B cell (primary cell): ENCODE data around the gene RPRM. TPM values are rescaled to one million over a fixed set of nuclear protein-coding genes. Genes with fewer than 3 reads are reported as not detected.

Source experiments
- ATAC-seq: fragments of 200-7000 bp; cut with Tn5 transposase; one replicate; pipeline ENCODE4 v1.10.0; 2021; ENCODE audit warnings: low read depth, mild to moderate bottlenecking, moderate number of reproducible peaks, moderate library complexity
- CTCF ChIA-PET: fragments of 350-600 bp; sonication (Branson Sonifier 250); formaldehyde crosslinking; loops from one replicate; lab custom pipeline; 2021; ENCODE audit warnings: antibody characterized with exemption, inconsistent platforms; lab: Charles Lee
- POLR2A ChIA-PET: fragments of 350-600 bp; sonication (Branson Sonifier 250); formaldehyde crosslinking; loops from one replicate; lab custom pipeline; 2021; ENCODE audit warnings: antibody characterized with exemption; lab: Charles Lee
- DNase-seq: peaks from one replicate; pipeline ENCODE4 v3.0.0; 2013
- H2AFZ ChIP-seq: 2 replicates; pipeline ENCODE4 v1.6.1; 2012; ENCODE audit warnings: mild to moderate bottlenecking, low read depth, low read length; ENCODE audit not compliant: insufficient read depth, poor library complexity, severe bottlenecking
- H3K27ac ChIP-seq, 2 donors: 1 replicate in 1 of 2; 2 replicates in 1 of 2; pipeline ENCODE4 v1.5.1; 2012 to 2013; ENCODE audit warnings: low read length in 2 of 2, mild to moderate bottlenecking in 2 of 2, moderate library complexity in 1 of 2
- H3K27me3 ChIP-seq, 4 experiments: fragments of 200-600 bp in 1 of 4; sonication (generic) in 1 of 4; replicated peaks in 1 of 4; 1 replicate in 2 of 4; 2 replicates in 2 of 4; pipeline versions ENCODE4 v1.6.1 to v1.7.0; 2013 to 2016; ENCODE audit warnings: low read length in 3 of 4, mild to moderate bottlenecking in 2 of 4, mixed read lengths in 1 of 4, moderate library complexity in 1 of 4; ENCODE audit not compliant: insufficient read depth in 4 of 4, control insufficient read depth in 3 of 4; ENCODE audit errors: control extremely low read depth in 1 of 4
- H3K36me3 ChIP-seq, 2 experiments: replicated peaks in 1 of 2; 1 replicate in 1 of 2; 2 replicates in 1 of 2; pipeline versions ENCODE4 v1.6.1 to v1.7.1; 2013; ENCODE audit warnings: low read length in 1 of 2; ENCODE audit not compliant: insufficient read depth in 2 of 2, control insufficient read depth in 1 of 2; ENCODE audit errors: control extremely low read depth in 1 of 2, extremely low read depth in 1 of 2
- H3K4me1 ChIP-seq, 2 donors: fragments of 200-600 bp in 1 of 2; sonication (generic) in 1 of 2; 1 replicate in 1 of 2; 2 replicates in 1 of 2; pipeline versions ENCODE4 v1.5.1 to v1.6.1; 2013 to 2017; ENCODE audit warnings: low read length in 2 of 2; ENCODE audit not compliant: control insufficient read depth in 2 of 2, insufficient read depth in 2 of 2
- H3K4me2 ChIP-seq: replicated peaks from 2 replicates; pipeline ENCODE3; 2012; ENCODE audit warnings: mild to moderate bottlenecking, low read depth, low read length; ENCODE audit not compliant: poor library complexity, severe bottlenecking
- H3K4me3 ChIP-seq, 5 experiments: fragments of 200-600 bp in 1 of 5; sonication (generic) in 1 of 5; 1 replicate in 3 of 5; 2 replicates in 2 of 5; pipeline versions ENCODE4 v1.5.1 to v1.7.0; 2011 to 2016; ENCODE audit warnings: low read length in 4 of 5, mild to moderate bottlenecking in 4 of 5, low read depth in 2 of 5, control low read depth in 1 of 5, moderate library complexity in 1 of 5; ENCODE audit not compliant: insufficient read depth in 1 of 5; ENCODE audit errors: control extremely low read depth in 1 of 5, extremely low read depth in 1 of 5
- H3K79me2 ChIP-seq: fragments of 200-600 bp; sonication (generic); one replicate; pipeline ENCODE4 v1.6.0; 2016; ENCODE audit warnings: low read length; ENCODE audit not compliant: control insufficient read depth, insufficient read depth
- H3K9ac ChIP-seq: fragments of 200-600 bp; sonication (generic); 2 replicates; pipeline ENCODE4 v1.6.1; 2017; ENCODE audit warnings: mild to moderate bottlenecking, low read length, moderate library complexity
- H3K9me3 ChIP-seq, 3 donors: one replicate each; pipeline versions ENCODE4 v1.6.1 to v1.7.1; 2013; ENCODE audit warnings: low read length in 2 of 3; ENCODE audit not compliant: control insufficient read depth in 2 of 3, insufficient read depth in 1 of 3; ENCODE audit errors: control extremely low read depth in 1 of 3
- H4K20me1 ChIP-seq: 2 replicates; pipeline ENCODE4 v1.6.0; 2012; ENCODE audit warnings: mild to moderate bottlenecking, low read length; ENCODE audit not compliant: insufficient read depth, control insufficient read depth, poor library complexity, severe bottlenecking
- H3K27ac Mint-ChIP-seq: one replicate; pipeline ENCODE4 v1.8.0; 2021; ENCODE audit warnings: mixed read lengths
- H3K27me3 Mint-ChIP-seq: one replicate; pipeline ENCODE4 v1.8.0; 2021; ENCODE audit warnings: mixed read lengths
- H3K4me1 Mint-ChIP-seq: one replicate; pipeline ENCODE4 v1.8.0; 2021; ENCODE audit warnings: mixed read lengths
- H3K4me3 Mint-ChIP-seq: one replicate; pipeline ENCODE4 v1.8.0; 2021; ENCODE audit warnings: mixed read lengths
- H3K9me3 Mint-ChIP-seq: one replicate; pipeline ENCODE4 v1.8.0; 2022; ENCODE audit warnings: mixed read lengths; ENCODE audit not compliant: insufficient read depth
- EZH2 ChIP-seq: IDR thresholded peaks from 2 replicates; pipeline ENCODE4 v1.6.1; 2012; ENCODE audit warnings: borderline replicate concordance, low read depth, mild to moderate bottlenecking, moderate library complexity, low read length; ENCODE audit not compliant: insufficient read depth, poor library complexity, severe bottlenecking
- WGBS: methylation state at CpG from one replicate; pipeline ENCODE4 v1.1.5; 2013; ENCODE audit warnings: missing lambda C conversion rate; ENCODE audit not compliant: insufficient coverage; 5-methylcytosine and 5-hydroxymethylcytosine counted together
- intact Hi-C: fragments of 100-400 bp; cut with micrococcal nuclease; formaldehyde crosslinking; loops from one replicate; pipeline ENCODE4 v1.10.0; 2022
- polyA plus RNA-seq: library from polyadenylated mRNA; depleted of rRNA; stranded (reverse); fragments of >200 nt; gene quantifications from 2 replicates; pipeline ENCODE4 v1.2.3, GENCODE V29; 2012
- small RNA-seq: library from RNA; depleted of rRNA; stranded (forward); fragments of <200 nt; gene quantifications from one replicate; pipeline ENCODE3, GENCODE V24; 2012; ENCODE audit warnings: low replicate concordance, low read depth; ENCODE audit not compliant: insufficient read length
- total RNA-seq, 2 donors: library from RNA; stranded (reverse); fragments of 120-200 nt in 1 of 2; gene quantifications; 1 replicate in 1 of 2; 2 replicates in 1 of 2; pipeline versions ENCODE4 v1.2.3 to v1.2.4, GENCODE V29; 2013 to 2022
- TF ChIP-seq, protein P1 (sequence below): fragments of 200-600 bp; IDR thresholded peaks from one replicate; pipeline ENCODE4 v1.8.0; 2022; ENCODE audit warnings: antibody characterized with exemption, mild to moderate bottlenecking

The RPRM gene
- total and polyA plus RNA-seq, 2 donors (not counting 1 experiment from before 2014, with no cell fraction given), result not detected

DNA sequence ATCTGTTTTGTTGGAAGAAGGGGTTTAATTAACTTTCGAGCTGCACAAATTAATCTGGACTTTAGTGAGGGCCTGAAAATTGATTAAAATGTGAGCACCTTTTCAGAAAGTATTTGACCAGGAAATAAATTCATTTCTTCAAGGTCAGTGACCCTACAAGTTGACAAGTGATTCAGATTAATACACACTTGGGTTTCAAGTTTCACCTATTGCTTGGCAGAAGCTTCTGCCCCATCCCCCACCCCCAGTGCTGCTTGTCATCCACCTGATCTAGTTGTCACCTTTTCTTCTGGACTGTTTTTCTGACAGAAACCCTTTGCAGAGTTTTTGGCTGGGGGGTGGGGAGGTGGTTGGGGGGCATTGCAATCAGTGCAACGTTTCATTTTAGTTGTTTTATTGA lies 46.2 kb downstream of the RPRM start:
- no peaks in the 10 kb centered on the region for H3K4me1 ChIP-seq
- WGBS, result 80% methylated on average over 1 of the region's 2 CpGs
- ATAC-seq (no peak), DNase-seq (no peak)
- no peaks in the 10 kb centered on the region for H3K79me2 ChIP-seq
- H4K20me1 ChIP-seq, result no peaks in the 10 kb centered on the region
- Mint-ChIP-seq H3K27ac (no peak overlapping the region), H3K4me3 (no peak overlapping the region), H3K27me3 (no peaks in the 10 kb centered on the region), H3K9me3 (no peaks in the 10 kb centered on the region), H3K4me1 (no peaks in the 10 kb centered on the region)
- no peak overlapping the region for H2AFZ ChIP-seq
- intact Hi-C loops, result no loop called here
- H3K36me3 ChIP-seq, result no peaks in the 10 kb centered on the region
- H3K9ac ChIP-seq, result no peak overlapping the region
- H3K27ac ChIP-seq, result no peak overlapping the region
- no peaks in the 10 kb centered on the region for H3K27me3 ChIP-seq
- no peak overlapping the region for H3K4me3 ChIP-seq
- no peak overlapping the region for H3K4me2 ChIP-seq
- POLR2A ChIA-PET, result no interaction called here
- TF ChIP-seq EZH2, result no peak
- TF ChIP-seq, protein P1, sequence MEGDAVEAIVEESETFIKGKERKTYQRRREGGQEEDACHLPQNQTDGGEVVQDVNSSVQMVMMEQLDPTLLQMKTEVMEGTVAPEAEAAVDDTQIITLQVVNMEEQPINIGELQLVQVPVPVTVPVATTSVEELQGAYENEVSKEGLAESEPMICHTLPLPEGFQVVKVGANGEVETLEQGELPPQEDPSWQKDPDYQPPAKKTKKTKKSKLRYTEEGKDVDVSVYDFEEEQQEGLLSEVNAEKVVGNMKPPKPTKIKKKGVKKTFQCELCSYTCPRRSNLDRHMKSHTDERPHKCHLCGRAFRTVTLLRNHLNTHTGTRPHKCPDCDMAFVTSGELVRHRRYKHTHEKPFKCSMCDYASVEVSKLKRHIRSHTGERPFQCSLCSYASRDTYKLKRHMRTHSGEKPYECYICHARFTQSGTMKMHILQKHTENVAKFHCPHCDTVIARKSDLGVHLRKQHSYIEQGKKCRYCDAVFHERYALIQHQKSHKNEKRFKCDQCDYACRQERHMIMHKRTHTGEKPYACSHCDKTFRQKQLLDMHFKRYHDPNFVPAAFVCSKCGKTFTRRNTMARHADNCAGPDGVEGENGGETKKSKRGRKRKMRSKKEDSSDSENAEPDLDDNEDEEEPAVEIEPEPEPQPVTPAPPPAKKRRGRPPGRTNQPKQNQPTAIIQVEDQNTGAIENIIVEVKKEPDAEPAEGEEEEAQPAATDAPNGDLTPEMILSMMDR, result no peak
- no peaks in the 10 kb centered on the region for H3K9me3 ChIP-seq
- CTCF ChIA-PET, result no interaction called here

DNA sequence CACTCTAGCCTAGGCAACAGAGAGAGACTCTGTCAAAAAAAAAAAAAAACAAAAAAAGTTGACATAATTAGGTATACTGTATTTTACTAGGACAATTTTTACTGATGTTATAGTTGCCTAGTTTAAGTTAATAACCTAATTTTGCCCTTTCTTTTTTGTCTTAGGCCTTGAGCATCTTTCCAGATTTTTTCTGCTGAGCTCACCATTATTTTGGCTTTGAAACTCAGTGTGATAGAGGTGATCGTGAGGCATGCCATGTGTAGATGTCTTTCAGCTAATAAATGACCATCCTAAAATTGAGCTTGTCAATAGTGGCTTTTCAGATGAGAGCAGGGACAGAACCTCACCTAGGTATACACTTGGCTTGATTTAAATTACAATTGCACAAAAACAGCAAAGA lies 47.4 kb downstream of the RPRM start:
- Mint-ChIP-seq H3K4me1 (no peaks in the 10 kb centered on the region), H3K27me3 (no peaks in the 10 kb centered on the region), H3K9me3 (no peaks in the 10 kb centered on the region), H3K27ac (no peak overlapping the region), H3K4me3 (no peak overlapping the region)
- no peak for ATAC-seq
- DNase-seq, result no peak
- Histone ChIP-seq H3K79me2 (no peaks in the 10 kb centered on the region), H3K4me1 (no peaks in the 10 kb centered on the region), H3K9ac (no peak overlapping the region), H4K20me1 (no peaks in the 10 kb centered on the region), H3K27me3 (no peaks in the 10 kb centered on the region), H3K9me3 (no peaks in the 10 kb centered on the region), H3K36me3 (no peaks in the 10 kb centered on the region), H3K4me2 (no peak overlapping the region), H2AFZ (no peak overlapping the region), H3K27ac (no peak overlapping the region), H3K4me3 (no peak overlapping the region)
- TF ChIP-seq, protein P1, result no peak
- ChIA-PET CTCF (no interaction called here), POLR2A (no interaction called here)
- 67% methylated on average over 1 of the region's 1 CpG for WGBS
- intact Hi-C loops, result no loop called here

Small RNA genes lying within 50 kb of the gene (small RNA-seq; reads per million reads assigned to genes)
- gene RF00275, result not detected
